OCI-LY7 (cell line): Measurements from ENCODE around the gene SIGLEC1. TPM values are rescaled to one million over a fixed set of nuclear protein-coding genes. Genes with fewer than 3 reads are reported as not detected.

Experiments
- BruUV-seq: library from RNA; stranded (reverse); fragments of 400-500 nt; replicated peaks from 2 replicates; lab custom pipeline; 2021; lab: Mats Ljungman, UMichigan
- CTCF ChIA-PET: fragments of 300-600 bp; sonication (Branson Sonifier 250); formaldehyde crosslinking; loops from one replicate; lab custom pipeline; 2022; ENCODE audit warnings: antibody characterized with exemption; ENCODE audit not compliant: unreplicated experiment; lab: Charles Lee
- POLR2A ChIA-PET: fragments of 300-600 bp; sonication (Branson Sonifier 250); formaldehyde crosslinking; loops from one replicate; lab custom pipeline; 2022; ENCODE audit warnings: antibody characterized with exemption; lab: Charles Lee
- DNase-seq: peaks from one replicate; pipeline ENCODE4 v3.0.0-alpha.2; 2015; ENCODE audit warnings: low spot score
- H2AFZ ChIP-seq: fragments of 200-600 bp; sonication (generic), shearing (Covaris generic); 2 replicates; pipeline ENCODE4 v1.6.1; 2014; ENCODE audit warnings: mild to moderate bottlenecking, antibody characterized with exemption, low read length, moderate library complexity
- H3K27ac ChIP-seq: fragments of 200-600 bp; sonication (generic); 2 replicates; pipeline ENCODE4 v1.5.1; 2014; ENCODE audit warnings: mixed run types, low read depth, mild to moderate bottlenecking, moderate library complexity, low read length, inconsistent platforms; ENCODE audit not compliant: poor library complexity, severe bottlenecking
- H3K36me3 ChIP-seq: fragments of 200-600 bp; sonication (generic); 2 replicates; pipeline ENCODE4 v1.6.1; 2014; ENCODE audit warnings: mild to moderate bottlenecking, antibody characterized with exemption, low read length, moderate library complexity, mixed read lengths; ENCODE audit not compliant: insufficient read depth
- H3K4me1 ChIP-seq: fragments of 200-600 bp; sonication (generic); 2 replicates; pipeline ENCODE4 v1.5.1; 2014; ENCODE audit warnings: mild to moderate bottlenecking, low read length; ENCODE audit not compliant: insufficient read depth, poor library complexity, severe bottlenecking
- H3K4me2 ChIP-seq: fragments of 200-600 bp; sonication (generic); 2 replicates; pipeline ENCODE4 v1.6.1; 2014; ENCODE audit warnings: mild to moderate bottlenecking, low read length
- H3K4me3 ChIP-seq: fragments of 200-600 bp; sonication (generic); 2 replicates; pipeline ENCODE4 v1.5.1; 2014; ENCODE audit warnings: mild to moderate bottlenecking, low read depth, low read length; ENCODE audit not compliant: poor library complexity, severe bottlenecking
- H3K79me2 ChIP-seq: fragments of 200-600 bp; sonication (generic); 2 replicates; pipeline ENCODE4 v1.6.1; 2016; ENCODE audit warnings: low read depth, mild to moderate bottlenecking, low read length, moderate library complexity, mixed read lengths; ENCODE audit not compliant: insufficient read depth
- H3K9me2 ChIP-seq: fragments of 200-600 bp; sonication (generic); 2 replicates; pipeline ENCODE4 v1.6.1; 2016; ENCODE audit warnings: mild to moderate bottlenecking, low read length, mixed read lengths; ENCODE audit not compliant: insufficient read depth
- H3K9me3 ChIP-seq: fragments of 200-600 bp; sonication (generic); 2 replicates; pipeline ENCODE4 v1.6.1; 2014; ENCODE audit warnings: mild to moderate bottlenecking, mixed run types, low read length, mixed read lengths
- H4K20me1 ChIP-seq: fragments of 200-600 bp; sonication (generic); 2 replicates; pipeline ENCODE4 v1.6.1; 2014; ENCODE audit warnings: mild to moderate bottlenecking, antibody characterized with exemption, low read length, moderate library complexity, mixed read lengths; ENCODE audit not compliant: insufficient read depth
- CTCF ChIP-seq: fragments of 200-600 bp; sonication (generic); conservative IDR thresholded peaks from 2 replicates; pipeline ENCODE4 v1.5.1; 2014; ENCODE audit warnings: mild to moderate bottlenecking, antibody characterized with exemption, low read length, moderate library complexity, mixed read lengths
- EZH2phosphoT487 ChIP-seq: fragments of 200-600 bp; sonication (generic); IDR thresholded peaks from 2 replicates; pipeline ENCODE4 v1.6.1; 2018; ENCODE audit warnings: low read depth, borderline replicate concordance, mild to moderate bottlenecking, mixed run types, antibody characterized with exemption, low read length, moderate library complexity, mixed read lengths
- intact Hi-C: fragments of 100-400 bp; cut with micrococcal nuclease; formaldehyde crosslinking; loops from one replicate; pipeline ENCODE4 v1.10.0; 2022; ENCODE audit not compliant: unreplicated experiment
- total RNA-seq, 2 experiments: library from RNA; depleted of rRNA in 1 of 2; stranded (reverse); fragments of >200 nt in 1 of 2; shearing (Covaris generic) in 1 of 2; gene quantifications; 2 replicates each; pipeline ENCODE4 v1.2.3, GENCODE V29; 2014 to 2022

Gene SIGLEC1
- total RNA-seq, 2 experiments from 2014 or later: 0.11 TPM; not detected in 1

GRCh38 chr20:3667434-3668037 lies 44.9 kb downstream of the SIGLEC1 start:
- H4K20me1 ChIP-seq: peaks cover 4% of the 10 kb centered on the region; the same call in 1 of the 2 replicates
- H3K36me3 ChIP-seq: no peaks in the 10 kb centered on the region
- H3K9me3 ChIP-seq: no peaks in the 10 kb centered on the region
- no peaks in the 10 kb centered on the region for H3K4me1 ChIP-seq
- no peak for DNase-seq
- H2AFZ ChIP-seq: no peak overlapping the region
- H3K4me2 ChIP-seq: no peak overlapping the region
- BruUV-seq: no TSS peak
- H3K4me3 ChIP-seq: no peak overlapping the region
- no peak for TF ChIP-seq EZH2phosphoT487
- no peak for TF ChIP-seq CTCF
- H3K27ac ChIP-seq: no peak overlapping the region
- ChIA-PET POLR2A (no interaction called here), CTCF (no interaction called here)
- no peaks in the 10 kb centered on the region for H3K79me2 ChIP-seq
- intact Hi-C loops: no loop called here
- H3K9me2 ChIP-seq: no peaks in the 10 kb centered on the region

- Histone ChIP-seq H3K4me2 (no peak overlapping the region), H2AFZ (no peak overlapping the region), H3K79me2 (no peaks in the 10 kb centered on the region), H3K36me3 (no peaks in the 10 kb centered on the region), H3K27ac (no peak overlapping the region), H3K9me3 (no peaks in the 10 kb centered on the region), H4K20me1 (peaks cover 4% of the 10 kb centered on the region; the same call in 1 of the 2 replicates), H3K9me2 (no peaks in the 10 kb centered on the region), H3K4me1 (peaks cover 3% of the 10 kb centered on the region), H3K4me3 (no peak overlapping the region)
- CTCF ChIA-PET: no interaction called here
- no TSS peak for BruUV-seq
- DNase-seq: no peak
- TF ChIP-seq EZH2phosphoT487: no peak
- TF ChIP-seq CTCF: no peak
- intact Hi-C loops: no loop called here
- POLR2A ChIA-PET: no interaction called here
Observed at GRCh38 chr20:3663858-3664257, 48.5 kb downstream of the SIGLEC1 start.

- H3K4me3 ChIP-seq: no peak within 1 kb of the TSS
- no peak within 1 kb of the TSS for H3K4me2 ChIP-seq
- DNase-seq: no peak
- H4K20me1 ChIP-seq: peaks cover 4% of the 10 kb centered on the region; the same call in 1 of the 2 replicates
- no peak within 1 kb of the TSS for H3K27ac ChIP-seq
- no peak within 1 kb of the TSS for H2AFZ ChIP-seq
- CTCF ChIA-PET: no interaction called here
- peaks cover 4% of the 10 kb centered on the region for H3K4me1 ChIP-seq
- intact Hi-C loops: no loop called here
- no peaks in the 10 kb centered on the region for H3K9me2 ChIP-seq
- H3K79me2 ChIP-seq: no peaks in the 10 kb centered on the region
- BruUV-seq: no TSS peak
- POLR2A ChIA-PET: no interaction called here
- H3K9me3 ChIP-seq: no peaks in the 10 kb centered on the region
- no peaks in the 10 kb centered on the region for H3K36me3 ChIP-seq
- TF ChIP-seq EZH2phosphoT487: no peak
- no peak for TF ChIP-seq CTCF
Observed at GRCh38 chr20:3663031-3663701, 49.2 kb downstream of the SIGLEC1 start, which contains the start of gene GFRA4. TSS of gene GFRA4 (minus strand) at chr20:3663399. CDS start at chr20:3663399, 0 bp downstream.
